AG10803 (cell line): ENCODE results near the gene LSM3.
A peak's percentile ranks its signal among the peaks of the same experiment; 100 is the strongest.

Source experiments
- DNase-seq: peaks from one replicate; pipeline ENCODE4 v3.0.0; 2010; ENCODE audit warnings: low read depth
- H3K4me3 ChIP-seq: 2 replicates; pipeline ENCODE4 v1.5.1; 2011; ENCODE audit warnings: mild to moderate bottlenecking, low read length, control low read depth
- TF ChIP-seq, protein P1 (sequence below): conservative IDR thresholded peaks from 2 replicates; pipeline ENCODE4 v1.5.1; 2011; ENCODE audit warnings: mild to moderate bottlenecking, low read length, control low read depth, inconsistent platforms

LSM3 gene

DNA sequence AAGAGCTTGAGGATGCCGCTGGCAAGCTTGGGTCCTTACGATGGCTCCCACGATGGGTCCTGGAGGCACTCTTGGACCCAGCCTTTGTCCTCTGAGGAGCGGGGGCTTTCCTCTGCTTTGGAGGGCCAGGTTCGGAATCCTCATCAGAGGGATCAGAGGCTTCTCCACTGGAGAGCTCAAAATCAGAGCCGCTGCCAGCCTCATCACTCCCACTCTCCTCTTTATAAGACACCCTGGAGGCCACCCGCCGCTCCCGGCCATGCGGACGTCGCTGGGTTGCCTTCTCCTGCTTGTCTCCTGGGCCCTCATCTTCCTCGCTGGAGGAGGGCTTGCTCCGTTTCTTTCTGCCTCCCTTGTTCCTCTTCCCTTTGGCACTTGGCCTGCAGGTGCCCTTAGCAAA, 20.2 kb upstream of the LSM3 start:
- no peak overlapping the region for H3K4me3 ChIP-seq
- TF ChIP-seq, protein P1, sequence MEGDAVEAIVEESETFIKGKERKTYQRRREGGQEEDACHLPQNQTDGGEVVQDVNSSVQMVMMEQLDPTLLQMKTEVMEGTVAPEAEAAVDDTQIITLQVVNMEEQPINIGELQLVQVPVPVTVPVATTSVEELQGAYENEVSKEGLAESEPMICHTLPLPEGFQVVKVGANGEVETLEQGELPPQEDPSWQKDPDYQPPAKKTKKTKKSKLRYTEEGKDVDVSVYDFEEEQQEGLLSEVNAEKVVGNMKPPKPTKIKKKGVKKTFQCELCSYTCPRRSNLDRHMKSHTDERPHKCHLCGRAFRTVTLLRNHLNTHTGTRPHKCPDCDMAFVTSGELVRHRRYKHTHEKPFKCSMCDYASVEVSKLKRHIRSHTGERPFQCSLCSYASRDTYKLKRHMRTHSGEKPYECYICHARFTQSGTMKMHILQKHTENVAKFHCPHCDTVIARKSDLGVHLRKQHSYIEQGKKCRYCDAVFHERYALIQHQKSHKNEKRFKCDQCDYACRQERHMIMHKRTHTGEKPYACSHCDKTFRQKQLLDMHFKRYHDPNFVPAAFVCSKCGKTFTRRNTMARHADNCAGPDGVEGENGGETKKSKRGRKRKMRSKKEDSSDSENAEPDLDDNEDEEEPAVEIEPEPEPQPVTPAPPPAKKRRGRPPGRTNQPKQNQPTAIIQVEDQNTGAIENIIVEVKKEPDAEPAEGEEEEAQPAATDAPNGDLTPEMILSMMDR, result no peak
- no peak for DNase-seq

- TF ChIP-seq, protein P1, result no peak
- H3K4me3 ChIP-seq, result no peak overlapping the region
- no peak for DNase-seq
These were observed 19.2 kb upstream of the LSM3 start for GRCh38 chr3:14159426-14159825.

GRCh38 chr3:14161282-14161681, 17.3 kb upstream of the LSM3 start:
- no peak for DNase-seq
- H3K4me3 ChIP-seq, result no peak overlapping the region
- TF ChIP-seq, protein P1, result no peak

DNA sequence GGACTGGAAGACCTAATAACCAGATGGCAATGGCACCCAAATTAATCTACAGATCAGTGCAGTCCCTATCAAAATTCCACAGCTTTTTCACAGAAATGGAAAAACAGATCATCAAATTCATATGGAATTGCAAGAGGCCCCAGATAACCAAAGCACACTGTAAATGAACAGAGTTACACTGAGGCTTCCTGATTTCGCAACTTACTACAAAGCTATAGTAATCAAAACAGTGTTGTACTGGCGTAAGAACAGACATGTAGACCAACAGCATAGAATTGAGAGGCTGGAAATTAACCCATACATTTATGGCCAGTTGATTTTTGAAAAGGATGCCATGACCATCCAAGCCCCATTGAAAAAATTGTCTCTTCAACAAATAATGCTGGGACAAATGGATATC, 16.4 kb upstream of the LSM3 start:
- H3K4me3 ChIP-seq, result no peak overlapping the region
- TF ChIP-seq, protein P1, result no peak
- DNase-seq, result no peak

- DNase-seq, result no peak
- TF ChIP-seq, protein P1, result no peak
- no peak overlapping the region for H3K4me3 ChIP-seq
These were observed 11.6 kb upstream of the LSM3 start for GRCh38 chr3:14166877-14167603.

- no peak overlapping the region for H3K4me3 ChIP-seq
- TF ChIP-seq, protein P1, result no peak
- DNase-seq, result no peak
These were observed 9.2 kb upstream of the LSM3 start for GRCh38 chr3:14169435-14169834.

- DNase-seq, result peak; percentile 16
- no peak overlapping the region for H3K4me3 ChIP-seq
- TF ChIP-seq, protein P1, result 0 out of 2 replicates have a peak, but pooled peaks have one; percentile 1
These were observed 8.7 kb upstream of the LSM3 start for GRCh38 chr3:14169871-14170270.
